HAP-1 (cell line): ENCODE results near the gene CACNB4.
"Not testable (repeated sequence)": the region's sequence is repeated elsewhere in the genome, so short reads cannot be mapped to it uniquely, and the experiment has no call there.

Experiments used
- DNase-seq, 2 experiments: peaks; one replicate each; pipeline ENCODE4 v3.0.0-alpha.2; 2016 to 2020; ENCODE audit warnings: low spot score in 2 of 2
- H3K27me3 ChIP-seq: fragments of 250-450 bp; sonication (Bioruptor Pico); 2 replicates; pipeline ENCODE4 v1.5.1; 2020; ENCODE audit warnings: low read depth, mild to moderate bottlenecking, moderate library complexity
- H3K36me3 ChIP-seq: fragments of 250-450 bp; sonication (Bioruptor Pico); replicated peaks from 2 replicates; pipeline ENCODE4 v1.5.1; 2020; ENCODE audit warnings: mild to moderate bottlenecking
- H3K4me1 ChIP-seq: fragments of 250-450 bp; sonication (Bioruptor Pico); 2 replicates; pipeline ENCODE4 v1.5.1; 2020; ENCODE audit warnings: mild to moderate bottlenecking
- H3K4me3 ChIP-seq: fragments of 250-450 bp; sonication (Bioruptor Pico); 2 replicates; pipeline ENCODE4 v1.5.1; 2020; ENCODE audit warnings: mild to moderate bottlenecking, moderate library complexity
- H3K9me3 ChIP-seq: fragments of 250-450 bp; sonication (Bioruptor Pico); 2 replicates; pipeline ENCODE4 v1.5.1; 2020; ENCODE audit warnings: mild to moderate bottlenecking, moderate library complexity
- in situ Hi-C: fragments of 300-500 bp; cut with MboI; formaldehyde crosslinking; loops from 3 replicates; pipeline ENCODE4 v1.14.3; 2020; ENCODE audit warnings: low sequenced_read_pairs, inconsistent platforms, mixed read lengths

Gene CACNB4

GRCh38 chr2:152097801-152098495, 896 bp downstream of the CACNB4 start:
- H3K27me3 ChIP-seq = 0 out of 2 replicates have a peak, but pooled peaks cover 6% of the 10 kb centered on the region
- in situ Hi-C loops = no loop called here
- no peaks in the 10 kb centered on the region for H3K36me3 ChIP-seq
- DNase-seq = peak; percentile 49 to 59
- H3K4me3 ChIP-seq = peak overlapping the region; percentile 51
- no peaks in the 10 kb centered on the region for H3K9me3 ChIP-seq
- H3K4me1 ChIP-seq = peaks cover 12% of the 10 kb centered on the region

GRCh38 chr2:152097290-152097800, 1.5 kb downstream of the CACNB4 start:
- in situ Hi-C loops = no loop called here
- Histone ChIP-seq H3K4me3 (peak overlapping the region; percentile 51), H3K36me3 (no peaks in the 10 kb centered on the region), H3K27me3 (0 out of 2 replicates have a peak, but pooled peaks cover 6% of the 10 kb centered on the region), H3K9me3 (no peaks in the 10 kb centered on the region), H3K4me1 (peaks cover 12% of the 10 kb centered on the region)
- peak in 1 of 2 experiments; percentile 22 for DNase-seq

- H3K4me3 ChIP-seq = no peak overlapping the region
- no peaks in the 10 kb centered on the region for H3K36me3 ChIP-seq
- no peaks in the 10 kb centered on the region for H3K9me3 ChIP-seq
- no peak for DNase-seq
- H3K27me3 ChIP-seq = 0 out of 2 replicates have a peak, but pooled peaks cover 4% of the 10 kb centered on the region
- H3K4me1 ChIP-seq = peaks cover 12% of the 10 kb centered on the region
- in situ Hi-C loops = no loop called here
These were observed 3.7 kb downstream of the CACNB4 start for GRCh38 chr2:152095146-152095545.

GRCh38 chr2:152094014-152094413, 4.8 kb downstream of the CACNB4 start:
- H3K9me3 ChIP-seq = no peaks in the 10 kb centered on the region
- no peaks in the 10 kb centered on the region for H3K27me3 ChIP-seq
- no peak for DNase-seq
- peaks cover 6% of the 10 kb centered on the region for H3K4me1 ChIP-seq
- H3K36me3 ChIP-seq = no peaks in the 10 kb centered on the region
- no peak overlapping the region for H3K4me3 ChIP-seq
- in situ Hi-C loops = no loop called here

- no peaks in the 10 kb centered on the region for H3K36me3 ChIP-seq
- H3K4me3 ChIP-seq = no peak overlapping the region
- in situ Hi-C loops = no loop called here
- DNase-seq = no peak
- peaks cover 6% of the 10 kb centered on the region for H3K4me1 ChIP-seq
- no peaks in the 10 kb centered on the region for H3K27me3 ChIP-seq
- no peaks in the 10 kb centered on the region for H3K9me3 ChIP-seq
These were observed 5.4 kb downstream of the CACNB4 start for GRCh38 chr2:152093464-152093863.

GRCh38 chr2:152092095-152092494, 6.7 kb downstream of the CACNB4 start:
- in situ Hi-C loops = no loop called here
- no peak overlapping the region for H3K4me3 ChIP-seq
- DNase-seq = no peak
- H3K9me3 ChIP-seq = no peaks in the 10 kb centered on the region
- no peaks in the 10 kb centered on the region for H3K27me3 ChIP-seq
- H3K36me3 ChIP-seq = no peaks in the 10 kb centered on the region
- peaks cover 3% of the 10 kb centered on the region for H3K4me1 ChIP-seq

- H3K4me3 ChIP-seq, H3K4me1 ChIP-seq, H3K9me3 ChIP-seq, in situ Hi-C loops, H3K36me3 ChIP-seq, DNase-seq, H3K27me3 ChIP-seq: not testable (repeated sequence)
These were observed 8.1 kb downstream of the CACNB4 start for GRCh38 chr2:152090726-152091125.

GRCh38 chr2:152089238-152089637, 9.6 kb downstream of the CACNB4 start:
- Histone ChIP-seq H3K4me3 (no peak overlapping the region), H3K36me3 (no peaks in the 10 kb centered on the region), H3K9me3 (no peaks in the 10 kb centered on the region), H3K4me1 (no peaks in the 10 kb centered on the region), H3K27me3 (no peaks in the 10 kb centered on the region)
- in situ Hi-C loops = no loop called here
- no peak for DNase-seq

- H3K4me1 ChIP-seq = no peaks in the 10 kb centered on the region
- no peak overlapping the region for H3K4me3 ChIP-seq
- no peaks in the 10 kb centered on the region for H3K36me3 ChIP-seq
- H3K9me3 ChIP-seq = no peaks in the 10 kb centered on the region
- in situ Hi-C loops = no loop called here
- no peak for DNase-seq
- H3K27me3 ChIP-seq = no peaks in the 10 kb centered on the region
These were observed 10.8 kb downstream of the CACNB4 start for GRCh38 chr2:152088006-152088405.

GRCh38 chr2:152086231-152086630, 12.6 kb downstream of the CACNB4 start:
- in situ Hi-C loops = no loop called here
- no peak for DNase-seq
- H3K36me3 ChIP-seq = no peaks in the 10 kb centered on the region
- no peak overlapping the region for H3K4me3 ChIP-seq
- H3K9me3 ChIP-seq = no peaks in the 10 kb centered on the region
- no peaks in the 10 kb centered on the region for H3K4me1 ChIP-seq
- no peaks in the 10 kb centered on the region for H3K27me3 ChIP-seq

- no peak overlapping the region for H3K4me3 ChIP-seq
- H3K4me1 ChIP-seq = no peaks in the 10 kb centered on the region
- in situ Hi-C loops = no loop called here
- no peaks in the 10 kb centered on the region for H3K9me3 ChIP-seq
- no peak for DNase-seq
- no peaks in the 10 kb centered on the region for H3K27me3 ChIP-seq
- no peaks in the 10 kb centered on the region for H3K36me3 ChIP-seq
These were observed 14.8 kb downstream of the CACNB4 start for GRCh38 chr2:152084076-152084475.

GRCh38 chr2:152083202-152083875, 15.5 kb downstream of the CACNB4 start:
- Histone ChIP-seq H3K9me3 (no peaks in the 10 kb centered on the region), H3K4me3 (no peak overlapping the region), H3K36me3 (no peaks in the 10 kb centered on the region), H3K27me3 (no peaks in the 10 kb centered on the region), H3K4me1 (no peaks in the 10 kb centered on the region)
- no peak for DNase-seq
- in situ Hi-C loops = no loop called here

- H3K4me3 ChIP-seq = no peak overlapping the region
- DNase-seq = no peak
- in situ Hi-C loops = no loop called here
- no peaks in the 10 kb centered on the region for H3K4me1 ChIP-seq
- H3K9me3 ChIP-seq = no peaks in the 10 kb centered on the region
- H3K27me3 ChIP-seq = no peaks in the 10 kb centered on the region
- no peaks in the 10 kb centered on the region for H3K36me3 ChIP-seq
These were observed 20.2 kb downstream of the CACNB4 start for GRCh38 chr2:152078662-152079061.

GRCh38 chr2:152078023-152078422, 20.8 kb downstream of the CACNB4 start:
- Histone ChIP-seq H3K27me3 (no peaks in the 10 kb centered on the region), H3K4me3 (no peak overlapping the region), H3K4me1 (no peaks in the 10 kb centered on the region), H3K36me3 (no peaks in the 10 kb centered on the region), H3K9me3 (no peaks in the 10 kb centered on the region)
- no peak for DNase-seq
- in situ Hi-C loops = no loop called here
